HG03521 (cell line): ENCODE measurements around the gene GOLT1A.
A peak's percentile ranks its signal among the peaks of the same experiment; 100 is the strongest.

Experiments
- ATAC-seq: cut with Tn5 transposase; IDR thresholded peaks from one replicate; pipeline ENCODE4 v1.9.1; 2021; ENCODE audit warnings: mild to moderate bottlenecking, moderate library complexity; ENCODE audit not compliant: unreplicated experiment

Gene GOLT1A

DNA sequence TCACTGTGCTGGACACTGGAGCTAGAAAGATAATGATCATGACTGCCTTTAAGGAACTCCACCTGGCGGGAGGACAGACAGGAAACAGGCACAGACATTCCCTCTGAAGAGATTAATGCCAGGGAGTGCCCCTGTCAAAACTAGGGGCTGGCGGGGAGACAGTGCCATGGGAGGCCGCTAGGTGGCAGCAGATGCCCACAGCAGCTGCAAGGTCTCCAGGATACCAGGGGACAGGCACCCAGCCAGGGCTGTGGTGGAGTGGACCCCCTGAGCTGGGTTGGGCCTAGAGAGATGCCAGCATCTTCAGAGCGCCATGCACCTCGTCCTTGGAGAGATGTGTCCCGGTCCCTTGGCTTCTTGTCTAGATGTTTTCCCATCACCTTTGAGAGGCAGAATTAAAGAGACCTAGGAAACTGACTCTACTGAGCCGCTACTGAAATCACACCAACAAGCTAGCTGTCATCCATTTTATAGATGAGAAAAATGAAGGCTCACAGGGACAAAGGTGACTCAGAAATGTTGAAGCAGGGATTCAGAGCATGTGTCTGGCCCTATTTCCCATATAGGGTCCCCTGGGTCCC, 51.2 kb downstream of the GOLT1A start:
- peak; percentile 46 for ATAC-seq

DNA sequence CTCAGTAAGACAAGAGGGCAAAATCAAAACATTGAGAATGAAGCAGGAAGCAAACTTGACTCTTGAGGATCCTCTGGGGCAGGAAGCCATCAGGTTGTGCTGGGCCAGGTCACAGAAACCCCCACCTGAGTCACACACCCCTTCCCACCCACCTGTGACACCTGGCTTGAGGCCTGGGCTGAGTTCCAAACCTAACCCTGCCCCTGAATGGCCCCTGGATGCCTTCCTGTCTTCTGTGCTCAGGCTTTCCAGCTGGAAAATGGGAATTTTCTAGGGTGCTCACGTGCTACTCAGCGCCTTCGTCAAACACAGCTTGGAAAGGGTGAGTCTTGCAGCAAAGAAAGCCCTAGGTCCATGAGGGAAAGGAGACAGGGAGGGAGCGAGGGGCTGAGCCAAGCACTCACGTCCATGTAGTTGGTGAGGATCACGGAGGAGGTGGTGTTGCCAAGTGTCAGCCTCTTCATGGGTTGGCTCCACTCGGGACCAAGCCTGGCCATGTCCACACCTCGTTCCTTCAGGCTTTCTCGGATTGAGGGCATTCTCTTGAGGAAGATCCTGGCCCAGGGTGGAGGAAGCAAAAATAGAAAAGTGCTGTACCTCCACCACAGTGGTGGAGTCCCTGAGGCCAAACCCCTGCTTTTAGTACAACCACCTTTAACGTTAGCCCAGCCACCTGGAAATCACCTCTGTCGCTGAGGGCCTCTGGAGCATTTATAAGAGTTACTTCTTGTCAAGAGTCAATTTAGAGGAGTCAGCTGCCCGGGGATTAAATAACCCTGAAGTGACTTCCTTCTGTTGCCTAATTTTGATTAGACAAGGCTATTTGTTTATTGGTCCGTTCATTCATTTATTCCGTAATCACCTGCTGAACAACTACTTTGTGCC, 51.9 kb downstream of the GOLT1A start:
- no peak for ATAC-seq

DNA sequence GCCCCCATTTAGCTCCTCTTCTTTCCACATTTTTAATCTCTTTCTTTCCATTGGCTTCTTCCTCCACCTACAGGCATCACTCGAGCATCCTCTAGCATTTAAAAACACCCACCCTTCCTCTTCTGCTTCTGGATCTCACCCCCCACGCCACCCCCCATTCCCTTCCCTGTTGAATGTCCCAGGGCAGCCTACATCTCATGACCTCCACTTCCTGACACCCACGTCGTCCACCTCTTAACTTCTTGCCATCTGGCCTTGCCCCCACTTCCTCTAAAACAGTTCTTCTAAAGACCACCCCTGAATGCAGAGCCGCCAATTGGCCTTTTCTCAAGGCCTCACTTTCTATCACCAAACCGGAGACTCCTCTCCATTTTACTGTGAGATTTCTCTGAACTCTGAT, 55.8 kb downstream of the GOLT1A start:
- ATAC-seq, result no peak

DNA sequence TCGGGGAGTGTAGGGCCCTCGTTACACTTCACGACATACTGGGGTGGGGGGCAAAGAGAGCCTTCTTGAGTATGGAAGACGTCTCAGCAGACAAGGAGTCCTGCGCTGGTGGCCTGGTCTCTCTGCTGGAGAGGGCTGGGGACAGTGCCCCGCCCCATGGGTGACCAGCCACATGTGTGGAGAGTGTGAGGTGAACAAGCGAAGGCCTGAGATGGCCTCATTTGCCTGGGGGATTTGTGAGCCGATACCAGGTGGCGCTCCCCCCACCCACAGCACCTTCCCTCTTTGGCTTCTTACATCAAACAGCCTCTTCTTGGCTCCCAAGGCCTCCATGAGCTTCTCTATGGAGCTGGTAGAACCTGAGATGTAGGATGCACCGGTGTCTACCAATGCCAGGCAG, 57.9 kb downstream of the GOLT1A start:
- ATAC-seq, result no peak

DNA sequence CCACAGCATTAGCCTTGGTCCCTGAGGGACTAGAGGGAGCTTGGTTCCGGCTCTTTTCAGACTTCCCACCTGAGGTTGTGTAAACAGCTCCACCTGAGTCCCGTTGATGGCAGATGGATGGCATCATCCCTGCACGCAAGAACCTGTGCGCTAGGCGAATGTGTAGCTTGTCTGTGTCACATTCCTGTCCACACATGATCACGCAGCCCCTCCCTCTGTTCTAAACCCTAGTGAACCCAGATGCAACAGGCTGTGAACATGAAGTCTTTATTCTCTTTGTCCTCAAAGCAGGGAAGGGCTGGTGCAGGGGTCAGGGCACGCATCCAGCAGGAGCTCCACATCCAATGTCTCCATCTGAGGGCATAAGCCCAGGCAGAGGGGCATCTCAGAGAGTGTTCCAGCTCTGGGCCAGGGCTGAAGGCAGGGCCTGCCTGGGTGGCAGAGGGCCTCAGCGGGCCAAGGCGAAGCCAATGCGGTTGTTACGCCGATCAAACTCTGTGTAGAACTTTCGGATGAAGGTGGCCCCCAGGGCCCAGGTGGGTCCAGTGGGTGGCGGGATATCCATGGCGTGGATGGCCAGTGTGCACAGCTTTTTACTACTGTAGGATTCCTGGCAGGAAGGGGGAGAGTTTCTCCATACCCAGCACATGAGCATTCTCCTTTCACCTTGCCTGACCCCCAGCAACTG, 59.1 kb downstream of the GOLT1A start:
- no peak for ATAC-seq

DNA sequence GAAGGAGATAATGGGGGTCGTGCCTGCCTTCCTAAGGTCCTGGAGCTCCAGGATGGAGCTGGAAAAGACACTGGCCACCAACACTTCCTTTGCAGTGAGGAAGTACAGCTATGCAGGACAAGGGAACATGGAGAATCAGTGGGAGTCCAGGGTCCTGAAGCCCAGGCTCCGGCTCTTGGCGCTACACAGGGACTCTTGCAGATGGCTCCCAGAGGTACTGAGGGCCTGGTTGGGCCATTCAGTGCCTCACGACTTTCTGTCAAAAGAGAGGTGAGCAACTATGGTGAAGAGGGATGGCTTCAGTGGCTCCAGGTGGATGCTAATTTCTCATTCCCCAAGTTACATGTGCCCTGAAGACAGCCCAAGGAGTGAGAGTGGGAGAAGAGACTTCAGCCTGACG, 60.1 kb downstream of the GOLT1A start:
- ATAC-seq, result no peak

DNA sequence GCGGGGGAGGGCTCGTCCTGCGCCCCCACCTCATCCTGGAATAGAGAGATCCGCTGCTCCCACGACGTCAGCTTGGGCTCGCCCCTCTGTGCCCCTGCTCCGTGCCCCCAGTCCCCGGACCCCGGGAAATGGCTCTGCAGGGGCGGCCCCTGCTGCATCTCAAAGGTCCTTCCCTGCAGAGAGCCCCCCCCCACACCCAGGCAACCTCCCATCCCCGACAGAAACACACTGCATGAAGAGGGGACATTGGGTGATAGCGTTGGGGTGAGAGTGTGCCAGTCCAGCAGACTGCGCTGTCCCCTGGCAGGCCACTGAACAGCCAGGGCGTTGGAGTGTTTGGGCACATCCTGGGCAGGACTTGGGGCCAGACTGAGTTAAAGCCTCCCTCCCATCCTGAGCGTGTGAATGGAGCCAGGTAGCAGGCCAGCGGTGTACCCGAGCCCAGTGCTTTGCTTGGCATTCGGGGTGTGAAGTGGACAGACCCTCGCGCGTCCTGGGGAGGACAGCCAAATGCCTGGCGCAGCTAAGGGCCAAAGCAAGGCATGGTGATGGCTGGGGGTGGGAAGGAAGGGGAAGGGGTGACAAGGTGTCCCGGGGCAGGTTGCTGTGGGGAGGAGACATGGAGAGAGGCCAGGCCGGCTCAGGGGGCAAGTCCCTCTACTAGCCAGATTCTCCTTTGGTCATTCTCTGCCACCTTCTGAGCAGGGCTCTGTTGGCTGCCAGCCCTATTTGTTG, 61.3 kb downstream of the GOLT1A start:
- ATAC-seq, result no peak

DNA sequence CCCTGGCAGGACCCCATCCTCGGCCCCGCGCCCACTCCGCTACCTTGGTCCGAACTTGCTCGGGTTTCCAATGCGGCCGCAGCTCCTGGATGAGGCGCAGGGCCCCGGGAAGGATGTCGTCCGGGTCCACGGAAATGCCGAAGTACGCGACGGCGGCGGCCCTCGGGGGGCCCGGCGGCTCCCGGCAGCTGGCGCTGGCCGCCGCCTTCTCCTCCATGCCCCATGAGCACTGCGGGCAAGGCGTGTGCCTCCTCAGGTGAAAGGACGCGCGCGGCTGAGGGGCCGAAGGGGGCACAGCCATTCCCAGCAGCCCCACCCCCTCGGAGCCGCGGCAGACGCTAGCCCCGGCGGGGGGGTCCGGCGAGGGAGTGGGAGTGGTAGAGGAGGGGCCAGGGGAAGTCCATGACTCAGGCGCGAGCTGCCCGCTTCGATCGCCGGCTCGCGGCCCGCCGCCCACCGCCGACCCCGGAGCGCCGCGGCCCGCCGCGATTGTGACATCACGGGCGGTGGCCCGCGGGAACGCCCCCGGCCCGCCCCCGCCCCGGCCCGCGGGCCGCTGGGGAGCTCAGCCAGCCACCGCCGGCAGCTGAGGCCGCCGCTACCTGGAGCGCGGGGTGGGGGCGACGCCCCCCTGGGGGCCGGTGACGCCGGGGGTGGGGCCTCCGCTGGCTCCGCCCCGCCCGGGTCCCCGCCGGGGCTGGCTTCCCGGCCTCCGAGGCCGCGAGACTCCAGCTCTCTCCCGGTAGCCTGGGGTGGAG, 62.1 kb downstream of the GOLT1A start, which contains the start of gene ETNK2:
Gene ETNK2, minus strand, starts transcription at position 493 of the 758 bp plus-strand sequence. Its CDS starts 192 bp downstream, at position 301.
- ATAC-seq, result no peak

DNA sequence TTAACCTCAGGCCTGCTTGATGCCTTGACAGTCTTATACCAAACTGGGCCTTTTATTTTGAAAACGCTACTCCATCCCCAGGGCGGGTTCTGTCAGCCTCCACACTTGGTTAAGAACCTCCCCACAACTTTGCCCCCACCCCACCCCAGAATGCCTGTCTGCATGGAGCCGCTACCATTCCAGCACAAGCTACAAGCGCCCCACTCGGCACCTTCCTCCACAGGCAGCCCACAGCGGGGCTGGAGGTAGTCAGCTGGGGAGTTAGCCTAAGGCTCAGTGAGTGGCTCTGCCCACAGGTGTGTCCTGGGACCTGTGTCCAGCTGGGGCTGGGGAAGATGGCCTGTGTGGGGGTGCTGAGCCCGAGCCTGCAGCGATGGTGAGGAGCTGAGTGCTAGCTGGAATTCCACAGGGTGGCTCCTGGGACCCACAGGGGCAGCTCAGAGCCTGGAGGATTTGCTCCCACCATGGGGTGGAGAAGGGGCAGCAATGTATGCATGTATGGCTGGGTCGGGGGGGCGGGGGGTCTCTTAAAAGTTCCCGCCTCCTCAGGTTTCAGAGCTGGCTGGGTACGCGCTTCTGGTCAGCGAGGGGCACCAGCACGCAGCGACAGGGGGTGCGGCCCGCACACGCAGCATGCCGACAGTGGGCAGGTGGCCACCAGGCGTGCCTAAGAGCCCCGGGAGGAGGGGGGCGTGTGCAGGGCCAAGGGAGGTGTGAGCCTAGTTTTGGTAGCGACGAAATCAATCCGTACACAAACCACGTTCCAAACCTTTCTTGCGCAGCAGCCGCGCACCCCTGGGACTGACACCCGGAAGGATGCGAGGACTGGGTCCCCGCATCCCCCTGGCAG, 62.9 kb downstream of the GOLT1A start:
- ATAC-seq, result no peak

DNA sequence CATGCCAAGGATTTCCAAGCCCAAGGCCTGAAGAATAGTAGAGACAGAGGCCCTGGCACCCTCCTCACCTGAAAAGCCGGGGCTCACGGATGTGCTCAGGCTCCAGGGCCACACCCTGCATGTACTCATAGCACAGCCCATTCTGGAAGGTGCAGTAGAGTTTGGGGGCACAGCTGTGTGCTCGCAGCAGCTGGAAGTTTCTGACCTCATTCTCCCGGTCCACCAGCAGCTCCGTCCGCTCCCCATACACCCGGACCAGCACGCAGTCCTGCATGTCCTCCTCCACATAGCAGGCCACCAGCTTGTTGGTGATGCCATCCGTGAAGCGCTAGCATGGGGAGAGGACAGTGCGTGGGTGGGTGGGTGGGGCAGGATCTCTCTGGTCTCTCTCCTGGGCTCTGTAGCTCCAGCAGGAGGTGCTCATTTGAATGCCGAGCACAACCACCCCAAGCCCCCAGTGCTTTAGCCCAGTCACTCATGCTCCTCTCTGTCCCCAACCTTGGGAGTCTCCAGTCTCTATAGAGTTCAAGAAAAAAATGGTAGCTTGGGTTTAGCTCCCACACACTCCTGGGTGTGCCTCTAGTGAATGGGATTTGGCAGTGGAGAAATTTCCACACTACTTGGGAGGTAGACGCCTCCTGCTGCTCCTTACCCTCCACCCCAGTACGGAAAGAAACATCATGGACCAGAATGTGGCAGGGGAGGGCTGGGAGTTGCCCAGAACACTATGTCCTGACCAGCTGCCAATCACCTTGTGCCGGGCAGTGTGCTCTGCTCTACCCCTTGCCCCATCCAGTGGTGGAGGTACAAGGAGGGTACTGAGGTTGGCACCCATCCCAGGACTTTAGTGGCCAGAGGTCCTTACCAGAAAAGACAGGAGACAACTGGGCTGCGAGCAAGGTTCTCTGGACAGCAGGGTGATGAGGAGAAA, 63.9 kb downstream of the GOLT1A start:
- no peak for ATAC-seq

DNA sequence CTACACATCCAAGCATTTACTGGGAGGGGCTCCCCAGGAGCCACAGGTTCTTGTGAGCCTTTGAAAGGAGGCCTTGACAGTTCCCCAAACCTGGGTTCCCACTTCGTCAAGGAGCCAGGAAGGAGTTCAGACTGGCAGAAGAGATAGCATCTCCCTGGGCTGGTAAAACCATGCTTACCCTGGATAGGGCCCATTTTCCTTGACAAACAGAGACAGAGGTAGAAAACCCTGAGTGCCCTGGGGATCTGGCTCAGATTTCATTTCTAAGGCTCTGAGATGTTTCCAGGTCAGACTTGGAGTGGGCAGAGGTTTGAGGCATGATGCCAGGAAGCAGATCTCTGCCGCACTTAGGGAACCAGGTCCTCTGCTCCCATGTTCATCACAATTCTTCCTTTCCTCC, 64.7 kb downstream of the GOLT1A start:
- ATAC-seq, result no peak
